HL-60 (cell line): Measurements from ENCODE around the gene MANBA.

Experiments
- CTCF ChIP-seq: IDR thresholded peaks from one replicate; pipeline ENCODE4 v1.5.1; 2011; ENCODE audit warnings: low read length, control low read depth, inconsistent platforms; ENCODE audit not compliant: insufficient read depth
- GABPA ChIP-seq: IDR thresholded peaks from 2 replicates; pipeline ENCODE4 v1.6.1; 2012; ENCODE audit warnings: low read depth
- POLR2AphosphoS5 ChIP-seq: IDR thresholded peaks from 2 replicates; pipeline ENCODE4 v1.6.1; 2012; ENCODE audit warnings: low read depth
- SPI1 ChIP-seq: IDR thresholded peaks from 2 replicates; pipeline ENCODE4 v1.6.1; 2012; ENCODE audit warnings: low read depth, mild to moderate bottlenecking, borderline replicate concordance

DNA sequence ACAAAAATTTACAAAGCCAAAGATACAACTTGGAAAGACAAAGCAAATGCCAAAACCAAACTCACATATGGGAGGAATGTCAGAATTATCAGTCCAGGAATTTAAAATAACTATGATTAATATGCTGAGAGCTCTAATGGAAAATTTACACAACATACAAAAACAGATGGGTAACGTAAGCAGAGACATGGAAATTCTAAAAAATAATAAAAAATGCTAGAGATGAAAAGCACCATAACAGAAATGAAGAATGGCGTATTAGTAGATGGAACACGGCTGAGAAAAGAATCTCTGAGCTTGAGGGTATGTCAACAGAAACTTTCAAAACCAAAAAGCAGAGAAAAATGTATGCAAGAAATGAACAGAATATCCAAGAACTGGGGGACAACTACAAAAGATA, 4.1 kb upstream of the MANBA start:
- TF ChIP-seq CTCF (no peak), POLR2AphosphoS5 (no peak), GABPA (no peak), SPI1 (no peak)
